Stimulated activated CD4-positive, alpha-beta T cell treated with anti-CD3 and anti-CD28 coated beads, Interleukin-2, amount 100 ng/mL, for 24 hours (primary cell): ENCODE data around the gene PRDX3.
A peak's percentile ranks its signal among the peaks of the same experiment; 100 is the strongest.
"Not testable (repeated sequence)": the region's sequence is repeated elsewhere in the genome, so short reads cannot be mapped to it uniquely, and the experiment has no call there.

ENCODE experiments used
- DNase-seq, 2 donors: peaks; one replicate each; pipeline ENCODE4 v3.0.0-alpha.2; 2020

The PRDX3 gene

GRCh38 chr10:119161680-119162451 is 16.7 kb downstream of the PRDX3 start:
- DNase-seq, result no peak

- no peak for DNase-seq
Observed at GRCh38 chr10:119159332-119159731, 19.3 kb downstream of the PRDX3 start.

- DNase-seq, result no peak
Observed at GRCh38 chr10:119153661-119154060, 25.0 kb downstream of the PRDX3 start.

- no peak for DNase-seq
Observed at GRCh38 chr10:119153041-119153440, 25.6 kb downstream of the PRDX3 start.

- not testable (repeated sequence) for DNase-seq
Observed at GRCh38 chr10:119151601-119152000, 27.0 kb downstream of the PRDX3 start.

GRCh38 chr10:119149729-119150128 is 28.9 kb downstream of the PRDX3 start:
- no peak for DNase-seq

GRCh38 chr10:119149157-119149556 is 29.5 kb downstream of the PRDX3 start:
- DNase-seq, result no peak

GRCh38 chr10:119143657-119144056 is 35.0 kb downstream of the PRDX3 start:
- no peak for DNase-seq

GRCh38 chr10:119140603-119141245 is 37.9 kb downstream of the PRDX3 start:
- DNase-seq, result no peak

- peak; percentile 44 to 45 for DNase-seq
Observed at GRCh38 chr10:119139464-119140067, 39.0 kb downstream of the PRDX3 start.

- DNase-seq, result no peak
Observed at GRCh38 chr10:119138346-119139306, 40.0 kb downstream of the PRDX3 start.

GRCh38 chr10:119137878-119138277 is 40.7 kb downstream of the PRDX3 start:
- DNase-seq, result not testable (repeated sequence)

- DNase-seq, result no peak
Observed at GRCh38 chr10:119136084-119136483, 42.5 kb downstream of the PRDX3 start.

- no peak for DNase-seq
Observed at GRCh38 chr10:119135513-119135881, 43.1 kb downstream of the PRDX3 start.

GRCh38 chr10:119133949-119134348 is 44.7 kb downstream of the PRDX3 start:
- peak; percentile 37 to 52 for DNase-seq

GRCh38 chr10:119132521-119133345 is 45.9 kb downstream of the PRDX3 start:
- DNase-seq, result no peak

GRCh38 chr10:119131512-119132240 is 46.9 kb downstream of the PRDX3 start:
- DNase-seq, result peak; percentile 26 to 40

GRCh38 chr10:119129721-119130120 is 48.9 kb downstream of the PRDX3 start:
- no peak for DNase-seq

- DNase-seq, result no peak
Observed at GRCh38 chr10:119125942-119126341, 52.7 kb downstream of the PRDX3 start.

GRCh38 chr10:119120875-119121274 is 57.7 kb downstream of the PRDX3 start:
- DNase-seq, result no peak

- DNase-seq, result no peak
Observed at GRCh38 chr10:119120413-119120867, 58.2 kb downstream of the PRDX3 start.
